PC-3 (cell line): ENCODE measurements around the gene NACAD.

Source experiments
- CTCF ChIP-seq: fragments of 300-600 bp; sonication (generic); conservative IDR thresholded peaks from 2 replicates; pipeline ENCODE4 v1.5.1; 2017; ENCODE audit warnings: antibody characterized with exemption, low read depth, mild to moderate bottlenecking, low read length
- EZH2 ChIP-seq: fragments of 300-600 bp; sonication (generic); IDR thresholded peaks from one replicate; pipeline ENCODE4 v1.6.1; 2017; ENCODE audit warnings: antibody characterized with exemption, mild to moderate bottlenecking, low read length; ENCODE audit not compliant: unreplicated experiment
- EZH2phosphoT487 ChIP-seq: fragments of 300-600 bp; sonication (generic); IDR thresholded peaks from 2 replicates; pipeline ENCODE4 v1.6.1; 2018; ENCODE audit warnings: mild to moderate bottlenecking, antibody characterized with exemption, low read length, borderline replicate concordance

DNA sequence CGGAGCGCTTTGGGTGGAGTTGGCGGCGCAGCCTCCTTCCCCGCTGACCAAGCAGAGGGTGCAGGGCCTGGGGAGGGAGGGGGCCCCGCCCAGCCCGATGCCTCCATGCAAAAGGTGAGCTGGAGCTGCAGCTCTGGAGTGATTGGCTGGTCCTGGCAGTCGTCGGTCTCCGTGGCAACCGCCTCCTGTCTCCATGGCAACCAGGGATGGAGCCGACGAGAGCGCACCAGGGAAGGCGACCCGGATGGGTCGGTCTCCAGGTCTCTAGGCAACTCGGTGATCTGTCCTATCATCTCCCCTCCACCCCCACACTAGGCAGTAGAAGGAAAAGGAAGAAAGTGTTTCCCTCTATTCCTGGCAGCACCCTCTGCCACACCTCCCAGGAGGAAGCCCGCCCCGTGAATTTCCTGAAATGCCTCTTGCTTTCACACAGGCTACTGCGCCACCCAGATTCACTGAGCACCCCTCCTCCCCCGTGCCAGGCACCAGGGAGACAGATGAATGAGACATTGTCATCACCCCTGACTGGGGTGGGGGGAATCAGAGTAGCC is 647 bp upstream of the NACAD start:
- TF ChIP-seq CTCF (no peak), EZH2 (no peak), EZH2phosphoT487 (no peak)
